HepG2 (cell line): ENCODE measurements around the gene EIF4E1B. TPM values are rescaled to one million over a fixed set of nuclear protein-coding genes. Genes with fewer than 3 reads are reported as not detected.

Experiments
- ATAC-seq: fragments of 200-7000 bp; cut with Tn5 transposase; 3 replicates; pipeline ENCODE4 v1.9.1; 2020; ENCODE audit warnings: mild to moderate bottlenecking, moderate library complexity
- BruUV-seq: library from RNA; stranded (reverse); fragments of 400-500 nt; replicated peaks from 2 replicates; lab custom pipeline; 2021; lab: Mats Ljungman, UMichigan
- CTCF ChIA-PET: fragments of 300-600 bp; formaldehyde crosslinking; extraction: SDS; loops from one replicate; lab custom pipeline; 2021; ENCODE audit warnings: low total read pairs, inconsistent platforms, low intra/inter-chr PET ratio; lab: Yijun Ruan, JAX
- POLR2A ChIA-PET: fragments of 350-600 bp; sonication (Branson Sonifier 250); formaldehyde crosslinking; loops from one replicate; lab custom pipeline; 2020; ENCODE audit warnings: antibody characterized with exemption, inconsistent platforms; lab: Yijun Ruan, JAX
- DNase-seq: peaks from one replicate; pipeline ENCODE4 v3.0.0-alpha.2; 2015; ENCODE audit warnings: low spot score
- FAIRE-seq: peaks from 3 replicates; lab custom pipeline; 2011; peaks lifted over from hg19 to GRCh38; lab: Jason Lieb, UNC
- H2AFZ ChIP-seq: one replicate; pipeline ENCODE4 v1.6.1; 2011; ENCODE audit warnings: low read length, inconsistent platforms
- H3K27ac ChIP-seq: fragments of 300-600 bp; 3 replicates; pipeline ENCODE4 v1.8.0; 2011; ENCODE audit warnings: mixed run types, mild to moderate bottlenecking, mixed read lengths, low read length, inconsistent platforms; ENCODE audit not compliant: insufficient read depth; ENCODE audit errors: extremely low read length
- H3K27me3 ChIP-seq, 2 experiments: fragments of 200-600 bp in 1 of 2; 2 replicates in 1 of 2; 3 replicates in 1 of 2; pipeline versions ENCODE4 v1.6.0 to v1.8.0; 2011; ENCODE audit warnings: low read length in 2 of 2, mild to moderate bottlenecking in 2 of 2, moderate library complexity in 2 of 2, inconsistent platforms in 1 of 2; ENCODE audit not compliant: insufficient read depth in 2 of 2, control insufficient read depth in 1 of 2
- H3K36me3 ChIP-seq, 2 experiments: fragments of 200-600 bp in 1 of 2; replicated peaks in 1 of 2; 2 replicates in 1 of 2; 3 replicates in 1 of 2; pipeline versions ENCODE4 v1.5.1 to v1.8.0; 2011; ENCODE audit warnings: low read length in 2 of 2, inconsistent platforms in 1 of 2; ENCODE audit not compliant: insufficient read depth in 2 of 2, control insufficient read depth in 1 of 2
- H3K4me1 ChIP-seq: 2 replicates; pipeline ENCODE4 v1.5.1; 2012; ENCODE audit warnings: low read length, inconsistent platforms; ENCODE audit not compliant: insufficient read depth
- H3K4me2 ChIP-seq: 2 replicates; pipeline ENCODE4 v1.6.0; 2011; ENCODE audit warnings: low read depth, low read length, inconsistent platforms
- H3K4me3 ChIP-seq, 3 experiments: fragments of 200-600 bp in 1 of 3; sonication (generic), shearing (Covaris generic) in 1 of 3; replicated peaks in 1 of 3; 2 replicates each; pipeline ENCODE4 v1.5.1; 2011 to 2016; ENCODE audit warnings: low read length in 3 of 3, inconsistent platforms in 2 of 3, low read depth in 2 of 3, mild to moderate bottlenecking in 2 of 3, control low read depth in 1 of 3, mixed read lengths in 1 of 3; ENCODE audit not compliant: insufficient read depth in 1 of 3
- H3K79me2 ChIP-seq: one replicate; pipeline ENCODE4 v1.6.1; 2011; ENCODE audit warnings: low read length, inconsistent platforms; ENCODE audit not compliant: insufficient read depth
- H3K9ac ChIP-seq: 2 replicates; pipeline ENCODE4 v1.6.0; 2011; ENCODE audit warnings: mild to moderate bottlenecking, low read depth, low read length, inconsistent platforms; ENCODE audit not compliant: insufficient read depth
- H3K9me3 ChIP-seq: 2 replicates; pipeline ENCODE4 v1.5.1; 2012; ENCODE audit warnings: mild to moderate bottlenecking, low read length
- H4K20me1 ChIP-seq: 2 replicates; pipeline ENCODE4 v1.6.0; 2011; ENCODE audit warnings: inconsistent platforms, mild to moderate bottlenecking, low read length, moderate library complexity; ENCODE audit not compliant: insufficient read depth
- HOXA3 ChIP-seq: sonication (generic); formaldehyde crosslinking; IDR thresholded peaks from 2 replicates; pipeline ENCODE4 v1.5.0; 2020; ENCODE audit warnings: missing genetic modification reagents
- MLX ChIP-seq: IDR thresholded peaks from 2 replicates; pipeline ENCODE4 v1.6.1; 2016
- NFE2L2 ChIP-seq: fragments of 150-350 bp; IDR thresholded peaks from 2 replicates; pipeline ENCODE4 v1.6.1; 2014; ENCODE audit warnings: low read length
- RBM22 ChIP-seq: fragments of 200-400 bp; formaldehyde crosslinking; optimal IDR thresholded peaks from 2 replicates; pipeline ENCODE3; 2017; ENCODE audit warnings: mild to moderate bottlenecking, low read length, moderate library complexity
- RFX1 ChIP-seq: fragments of 450-650 bp; IDR thresholded peaks from 2 replicates; pipeline ENCODE4 v1.6.1; 2017
- RFX5 ChIP-seq: IDR thresholded peaks from 2 replicates; pipeline ENCODE4 v1.6.1; 2011; ENCODE audit warnings: low read depth, low read length, improper control_type of control experiment
- SNAPC4 ChIP-seq: sonication (generic); formaldehyde crosslinking; IDR thresholded peaks from 2 replicates; pipeline ENCODE4 v1.4.0; 2020; ENCODE audit warnings: mild to moderate bottlenecking, missing genetic modification reagents
- ZFP41 ChIP-seq: sonication (generic); formaldehyde crosslinking; IDR thresholded peaks from 2 replicates; pipeline ENCODE4 v1.4.0; 2020; ENCODE audit warnings: mild to moderate bottlenecking, missing genetic modification reagents, borderline replicate concordance
- ZNF17 ChIP-seq: sonication (generic); formaldehyde crosslinking; IDR thresholded peaks from 2 replicates; pipeline ENCODE4 v1.5.0; 2020; ENCODE audit warnings: mild to moderate bottlenecking, missing genetic modification reagents
- ZNF557 ChIP-seq: sonication (generic); formaldehyde crosslinking; IDR thresholded peaks from 2 replicates; pipeline ENCODE4 v1.4.0; 2020; ENCODE audit warnings: missing genetic modification reagents
- ZNF614 ChIP-seq: IDR thresholded peaks from 2 replicates; pipeline ENCODE4 v1.6.1; 2018; ENCODE audit warnings: missing biosample characterization, missing genetic modification reagents, inconsistent platforms, borderline replicate concordance
- ZNF782 ChIP-seq: sonication (generic); formaldehyde crosslinking; IDR thresholded peaks from 2 replicates; pipeline ENCODE4 v1.4.0; 2020; ENCODE audit warnings: missing genetic modification reagents, mild to moderate bottlenecking, borderline replicate concordance
- ZNF792 ChIP-seq: IDR thresholded peaks from 2 replicates; pipeline ENCODE4 v1.6.1; 2016
- ZNF800 ChIP-seq: sonication (generic); formaldehyde crosslinking; IDR thresholded peaks from 2 replicates; pipeline ENCODE4 v1.4.0; 2020; ENCODE audit warnings: missing genetic modification reagents
- WGBS: methylation state at CpG from one replicate; pipeline ENCODE4 v1.1.6; 2017; ENCODE audit warnings: low lambda C conversion rate; 5-methylcytosine and 5-hydroxymethylcytosine counted together
- in situ Hi-C: cut with HindIII; loops from 2 replicates; pipeline ENCODE4 v1.10.0; 2017; ENCODE audit warnings: low pct_unique_long_range_greater_than_20kb; ENCODE audit not compliant: extremely low pct_ligation_motif_present
- intact Hi-C: fragments of 100-400 bp; cut with micrococcal nuclease; formaldehyde crosslinking; loops from one replicate; pipeline ENCODE4 v1.10.0; 2022; ENCODE audit not compliant: unreplicated experiment
- polyA plus RNA-seq, 8 experiments: library from polyadenylated mRNA; depleted of rRNA in 3 of 8; stranded (reverse) in 7 of 8; unstranded in 1 of 8; fragments of >200 nt; fragmentation: Illumina TruSeq in 4 of 8; extraction: Trizol in 4 of 8; gene quantifications; 2 replicates each; pipeline versions ENCODE4 v1.2.1 to v1.2.3, GENCODE V29; 2011 to 2016; ENCODE audit warnings: low read depth in 4 of 8, missing spikeins in 1 of 8, mixed read lengths in 1 of 8; ENCODE audit not compliant: insufficient read depth in 1 of 8
- total RNA-seq, 5 experiments: library from RNA; depleted of rRNA; stranded (reverse); fragments of >200 nt; fragmentation: Illumina TruSeq; extraction: Trizol; gene quantifications; 2 replicates each; pipeline ENCODE4 v1.2.3, GENCODE V29; 2016; ENCODE audit warnings: low read depth in 1 of 5

Gene EIF4E1B
- total and polyA plus RNA-seq, 2 of the 13 experiments (the other 11 are each of a cell fraction or from before 2014, with no cell fraction given), result not detected

- in situ Hi-C loops (no loop called here), intact Hi-C loops (no loop called here)
- Histone ChIP-seq H2AFZ (no peak overlapping the region), H4K20me1 (no peaks in the 10 kb centered on the region), H3K4me3 (no peak overlapping the region), H3K9ac (no peak overlapping the region), H3K27me3 (peaks cover 10 to 72% of the 10 kb centered on the region in 2 experiments), H3K4me1 (no peaks in the 10 kb centered on the region), H3K9me3 (no peaks in the 10 kb centered on the region), H3K27ac (no peak overlapping the region), H3K79me2 (no peaks in the 10 kb centered on the region), H3K36me3 (no peaks in the 10 kb centered on the region), H3K4me2 (no peak overlapping the region)
- FAIRE-seq, result no peak
- TF ChIP-seq ZNF17 (CRISPR knock-in tag) (no peak), RFX5 (no peak), ZNF782 (CRISPR knock-in tag) (no peak), ZNF557 (CRISPR knock-in tag) (no peak), NFE2L2 (no peak), SNAPC4 (CRISPR knock-in tag) (no peak), RBM22 (no peak), ZNF614 (CRISPR knock-in tag) (no peak), MLX (CRISPR knock-in tag) (no peak), RFX1 (no peak), ZNF800 (no peak), ZFP41 (CRISPR knock-in tag) (no peak), ZNF792 (no peak), HOXA3 (CRISPR knock-in tag) (no peak)
- CTCF ChIA-PET, result no interaction called here
- BruUV-seq, result no TSS peak
- no peak for DNase-seq
- no peak for ATAC-seq
- WGBS, result 31% methylated on average over 22 of the region's 32 CpGs
- POLR2A ChIA-PET, result no interaction called here
Observed at GRCh38 chr5:176620333-176620981, 10.0 kb upstream of the EIF4E1B start.
